NK-92 treated with Interleukin-12 subunit alpha and Interleukin-12 subunit beta, amount 100 ng/mL, for 24 hours (cell line): ENCODE results near the gene ILDR2.

Experiments used
- DNase-seq: peaks from one replicate; lab custom pipeline; 2025; lab: John Stamatoyannopoulos, UW

ILDR2 gene

GRCh38 chr1:166971252-166971651 lies 4.1 kb downstream of the ILDR2 start:
- no peak for DNase-seq

- no peak for DNase-seq
Measured at GRCh38 chr1:166969074-166969677, 6.2 kb downstream of the ILDR2 start.

- no peak for DNase-seq
Measured at GRCh38 chr1:166960858-166961474, 14.4 kb downstream of the ILDR2 start.

- no peak for DNase-seq
Measured at GRCh38 chr1:166956872-166957271, 18.5 kb downstream of the ILDR2 start.

GRCh38 chr1:166956057-166956850 lies 19.1 kb downstream of the ILDR2 start:
- DNase-seq = no peak

GRCh38 chr1:166953491-166953890 lies 21.8 kb downstream of the ILDR2 start:
- no peak for DNase-seq

GRCh38 chr1:166952002-166952746 lies 23.2 kb downstream of the ILDR2 start:
- DNase-seq = no peak

- no peak for DNase-seq
Measured at GRCh38 chr1:166951050-166951449, 24.3 kb downstream of the ILDR2 start.

GRCh38 chr1:166950156-166950555 lies 25.2 kb downstream of the ILDR2 start:
- no peak for DNase-seq

- no peak for DNase-seq
Measured at GRCh38 chr1:166948856-166949350, 26.4 kb downstream of the ILDR2 start.

- no peak for DNase-seq
Measured at GRCh38 chr1:166947398-166948043, 27.8 kb downstream of the ILDR2 start.

- DNase-seq = no peak
Measured at GRCh38 chr1:166944186-166944967, 31.0 kb downstream of the ILDR2 start.

GRCh38 chr1:166939741-166940375 lies 35.5 kb downstream of the ILDR2 start:
- no peak for DNase-seq

GRCh38 chr1:166937962-166938361 lies 37.4 kb downstream of the ILDR2 start:
- DNase-seq = no peak

GRCh38 chr1:166937329-166937728 lies 38.0 kb downstream of the ILDR2 start:
- DNase-seq = no peak

- DNase-seq = no peak
Measured at GRCh38 chr1:166933633-166934032, 41.7 kb downstream of the ILDR2 start.

GRCh38 chr1:166933140-166933539 lies 42.2 kb downstream of the ILDR2 start:
- DNase-seq = no peak

- no peak for DNase-seq
Measured at GRCh38 chr1:166929911-166930310, 45.4 kb downstream of the ILDR2 start.

GRCh38 chr1:166927701-166928100 lies 47.6 kb downstream of the ILDR2 start:
- no peak for DNase-seq

GRCh38 chr1:166925810-166926478 lies 49.4 kb downstream of the ILDR2 start:
- no peak for DNase-seq
